Pulmonary artery endothelial cell (primary cell): ENCODE results near the gene ATP8A2. TPM values are rescaled to one million over a fixed set of nuclear protein-coding genes. Genes with fewer than 3 reads are reported as not detected.

ENCODE experiments used
- DNase-seq: peaks from one replicate; pipeline ENCODE4 v3.0.0-alpha.2; 2011; ENCODE audit warnings: low read depth, low spot score
- total RNA-seq: library from RNA; depleted of rRNA; stranded (reverse); fragments of >200 nt; gene quantifications from 2 replicates; pipeline ENCODE4 v1.2.3, GENCODE V29; 2014

ATP8A2 gene
- total RNA-seq, 1 donor from 2014 or later: 0.07 TPM

GRCh38 chr13:25910991-25911419 lies 539.2 kb downstream of the ATP8A2 start:
- DNase-seq: no peak

DNA sequence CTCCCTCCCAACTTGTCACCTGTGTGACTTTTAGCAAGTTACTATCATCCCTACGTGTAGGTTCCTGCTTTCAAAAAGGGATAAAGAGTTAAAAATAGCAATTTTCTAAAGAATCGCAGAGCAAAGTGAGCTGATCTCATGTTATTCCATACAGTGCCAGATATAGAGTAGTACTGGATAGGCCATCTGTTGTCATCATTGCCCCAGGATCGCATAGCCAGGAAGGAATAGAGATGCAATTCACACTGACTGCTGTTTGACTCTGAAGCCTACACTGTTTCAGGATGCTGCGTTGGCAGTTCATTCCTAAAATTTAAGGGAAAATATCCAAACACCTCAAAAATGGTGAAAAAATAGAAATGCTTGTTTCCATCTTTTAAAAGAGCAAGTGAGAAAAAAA lies 541.2 kb downstream of the ATP8A2 start:
- no peak for DNase-seq

GRCh38 chr13:25915840-25916518 lies 544.2 kb downstream of the ATP8A2 start:
- DNase-seq: no peak

DNA sequence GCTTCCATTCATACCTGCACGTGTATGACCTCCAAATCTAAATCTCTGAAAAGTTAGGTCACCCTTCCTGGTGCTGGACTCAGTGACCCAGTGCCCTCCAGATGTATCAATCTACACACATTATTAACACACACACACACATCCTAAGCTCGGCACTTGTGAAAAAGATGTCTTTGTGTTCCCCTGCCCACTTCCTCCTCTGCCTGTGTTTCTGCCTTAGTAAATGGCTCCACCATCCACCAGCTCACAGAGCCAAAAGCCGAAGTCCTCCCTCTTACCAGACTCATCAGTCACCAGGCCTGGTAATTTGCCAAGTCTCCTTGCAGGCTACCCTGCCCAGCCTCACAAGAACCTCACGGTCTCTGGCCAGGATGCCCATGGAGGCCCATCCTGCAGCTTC lies 548.5 kb downstream of the ATP8A2 start:
- DNase-seq: no peak

- DNase-seq: no peak
These were observed 549.2 kb downstream of the ATP8A2 start for GRCh38 chr13:25920931-25921330.

DNA sequence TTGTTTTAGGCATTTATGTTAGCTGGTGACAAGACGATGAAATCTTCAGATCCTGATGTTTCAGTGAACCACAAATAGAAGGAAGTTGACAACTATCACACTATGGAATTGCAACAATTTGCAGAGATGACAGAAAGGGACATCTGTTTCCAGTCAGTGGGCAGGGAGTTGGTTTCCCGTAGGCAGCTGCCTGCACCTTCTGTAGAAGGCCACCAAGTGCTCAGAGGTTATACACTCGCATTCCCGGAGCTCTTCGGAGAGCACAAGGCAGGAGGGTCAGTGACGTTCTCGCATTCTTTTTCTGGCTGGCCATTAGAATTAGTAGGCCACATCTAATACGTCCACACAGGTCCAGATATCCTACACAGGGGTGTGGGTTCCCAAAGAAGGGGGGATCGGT lies 550.6 kb downstream of the ATP8A2 start:
- no peak for DNase-seq

- no peak for DNase-seq
These were observed 551.7 kb downstream of the ATP8A2 start for GRCh38 chr13:25923217-25924085.

- DNase-seq: no peak
These were observed 555.6 kb downstream of the ATP8A2 start for GRCh38 chr13:25927363-25927762.

DNA sequence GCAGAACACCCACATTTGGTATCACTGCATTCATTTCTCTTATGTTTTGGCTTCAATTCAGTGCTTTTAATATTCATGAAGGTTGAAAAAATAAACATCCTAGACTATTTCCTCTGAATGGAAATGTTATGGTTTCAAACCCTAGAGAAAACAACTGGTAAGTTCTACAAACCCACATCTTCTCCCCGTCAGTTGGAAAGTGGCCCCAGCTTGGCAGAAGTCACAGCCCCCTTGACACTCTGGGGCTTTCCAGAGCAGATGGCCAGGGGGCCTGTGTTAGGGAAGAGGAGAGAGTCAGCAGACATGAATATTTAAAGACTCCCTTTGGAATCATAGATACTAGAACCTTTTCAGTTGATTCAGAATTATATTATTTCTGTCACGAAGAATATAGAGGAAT lies 556.2 kb downstream of the ATP8A2 start:
- DNase-seq: no peak

- no peak for DNase-seq
These were observed 557.2 kb downstream of the ATP8A2 start for GRCh38 chr13:25928941-25929505.

DNA sequence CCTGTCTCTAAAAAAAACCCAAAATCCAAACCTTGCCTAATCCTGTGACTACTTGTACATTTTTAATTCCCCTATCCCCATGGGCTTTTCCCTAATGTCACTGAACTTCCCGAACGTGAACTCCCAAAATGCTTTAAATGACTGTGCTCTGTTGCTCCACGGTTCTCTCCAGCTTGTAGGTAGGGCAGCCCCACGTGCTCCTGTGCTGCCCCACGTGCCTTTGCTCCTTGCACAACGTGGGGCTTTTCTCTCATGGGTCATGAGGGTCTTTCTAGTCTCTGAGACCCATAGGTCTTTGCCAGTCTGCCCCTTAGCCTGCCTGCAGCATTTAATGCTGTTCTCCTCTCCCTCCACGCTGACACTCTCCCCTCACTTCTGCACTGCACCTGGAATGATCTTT lies 558.0 kb downstream of the ATP8A2 start:
- no peak for DNase-seq

DNA sequence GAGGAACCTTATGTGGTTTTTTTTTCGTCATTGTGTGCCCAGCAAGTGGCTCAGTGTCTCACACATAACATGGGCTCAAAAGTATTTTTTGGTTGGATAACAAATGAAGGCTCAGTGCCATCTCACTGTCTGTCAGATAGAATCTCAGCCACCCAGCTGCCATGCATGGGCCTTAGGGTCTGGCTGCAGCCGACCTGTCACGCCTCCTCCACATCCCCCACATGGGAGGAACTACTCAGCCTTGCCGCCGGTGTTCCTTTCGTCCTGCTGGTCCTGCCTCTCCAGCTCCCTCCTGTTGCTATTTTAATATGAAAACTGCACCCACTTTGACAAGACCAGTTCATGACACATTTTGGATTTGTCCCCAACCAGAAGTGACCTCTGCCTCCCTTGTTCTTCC lies 558.9 kb downstream of the ATP8A2 start:
- no peak for DNase-seq

GRCh38 chr13:25932365-25932764 lies 560.6 kb downstream of the ATP8A2 start:
- no peak for DNase-seq

DNA sequence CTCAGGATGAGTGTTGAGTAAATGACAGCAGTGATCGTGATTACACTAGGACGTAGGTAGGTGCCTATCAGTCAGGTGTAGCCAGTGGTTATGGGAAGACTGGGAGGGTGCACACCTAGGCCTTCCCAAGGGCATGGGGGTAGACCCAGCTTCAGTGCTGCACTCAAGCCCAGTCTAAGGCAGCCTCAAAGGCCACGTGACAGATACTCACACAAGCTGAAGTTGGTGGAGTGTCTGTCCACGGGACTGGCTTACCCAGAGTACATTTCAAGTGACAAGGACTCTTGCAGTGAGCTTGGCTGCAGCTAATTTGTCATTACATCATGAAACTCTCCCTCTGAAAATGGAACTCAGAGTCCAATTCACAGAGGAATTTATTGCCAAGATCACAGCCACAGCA lies 561.7 kb downstream of the ATP8A2 start:
- DNase-seq: no peak

DNA sequence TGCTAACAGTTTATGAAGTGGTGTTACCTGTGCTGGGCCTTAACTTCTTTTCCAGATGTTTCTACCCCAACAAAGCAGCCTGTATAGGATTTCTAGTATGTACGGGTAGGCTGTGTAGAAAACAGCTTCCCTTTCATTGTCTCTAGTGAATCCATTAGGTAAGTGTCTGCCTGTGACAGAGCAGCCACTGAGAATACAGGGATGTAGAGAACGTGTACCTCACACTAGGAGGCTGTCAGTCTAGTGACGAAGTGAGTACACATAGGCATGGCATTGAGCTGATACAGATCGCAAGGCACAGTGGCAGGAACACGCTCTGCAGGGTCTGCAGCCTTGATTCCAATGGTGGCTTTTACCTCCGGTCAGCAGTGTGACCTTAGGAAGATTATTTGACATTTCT lies 562.4 kb downstream of the ATP8A2 start:
- no peak for DNase-seq

DNA sequence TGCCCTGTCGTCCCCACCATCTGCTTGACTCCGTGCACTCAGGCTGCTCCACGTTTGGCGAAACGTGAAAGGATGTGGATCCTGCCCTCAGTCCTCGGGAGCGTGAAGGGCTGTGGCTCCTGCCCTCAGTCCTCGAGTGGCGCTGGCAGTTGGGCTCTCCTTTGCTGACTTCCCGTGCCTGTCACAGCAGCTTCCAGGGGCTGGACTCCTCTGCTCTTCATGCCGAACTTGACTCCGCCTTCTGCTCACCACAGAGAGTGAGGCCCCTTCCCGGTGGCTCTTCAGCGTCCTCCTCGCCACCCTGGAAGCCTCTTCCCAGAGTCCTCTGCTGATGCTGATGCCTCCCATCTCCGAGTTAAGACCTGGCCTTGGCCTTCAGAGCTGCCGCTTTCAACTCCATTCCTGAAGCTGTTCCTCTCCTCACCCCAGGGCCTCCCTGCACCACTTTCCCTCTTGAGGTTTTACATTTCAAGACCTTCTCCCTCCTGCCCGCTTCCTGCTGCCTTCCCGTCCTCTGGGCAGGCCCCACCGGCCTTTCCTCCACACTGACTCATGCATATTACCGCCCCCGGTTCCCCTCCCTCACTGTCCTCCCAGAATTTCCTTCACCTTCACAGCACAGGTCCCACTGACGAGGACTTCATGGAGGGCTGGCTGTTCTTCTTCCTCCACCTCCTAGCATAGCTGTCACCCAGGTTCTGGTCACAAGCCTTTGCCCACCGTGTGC lies 568.4 kb downstream of the ATP8A2 start:
- no peak for DNase-seq

- DNase-seq: no peak
These were observed 571.3 kb downstream of the ATP8A2 start for GRCh38 chr13:25943081-25943480.

- DNase-seq: no peak
These were observed 571.9 kb downstream of the ATP8A2 start for GRCh38 chr13:25943658-25944057.

GRCh38 chr13:25945596-25945995 lies 573.8 kb downstream of the ATP8A2 start:
- DNase-seq: no peak

GRCh38 chr13:25946321-25946720 lies 574.5 kb downstream of the ATP8A2 start:
- no peak for DNase-seq

- DNase-seq: no peak
These were observed 577.1 kb downstream of the ATP8A2 start for GRCh38 chr13:25948910-25949309.

GRCh38 chr13:25951831-25952230 lies 580.1 kb downstream of the ATP8A2 start:
- no peak for DNase-seq
